CD14-positive monocyte (primary cell): Measurements from ENCODE around the gene HCAR1. TPM values are rescaled to one million over a fixed set of nuclear protein-coding genes. Genes with fewer than 3 reads are reported as not detected.

Experiments used
- DNase-seq, 3 donors: peaks; one replicate each; pipeline ENCODE4 v3.0.0-alpha.2; 2011 to 2022
- H2AFZ ChIP-seq: 2 replicates; pipeline ENCODE4 v1.6.0; 2012; ENCODE audit warnings: mild to moderate bottlenecking, low read depth, low read length, inconsistent platforms; ENCODE audit not compliant: insufficient read depth, poor library complexity, severe bottlenecking
- H3K27ac ChIP-seq, 2 donors: 1 replicate in 1 of 2; 2 replicates in 1 of 2; pipeline ENCODE4 v1.5.1; 2012 to 2013; ENCODE audit warnings: low read length in 2 of 2, control low read depth in 1 of 2, inconsistent platforms in 1 of 2, low read depth in 1 of 2, mild to moderate bottlenecking in 1 of 2
- H3K27me3 ChIP-seq, 2 donors: one replicate each; pipeline versions ENCODE4 v1.6.0 to v1.6.1; 2011 to 2013; ENCODE audit warnings: low read length in 2 of 2; ENCODE audit not compliant: control insufficient read depth in 2 of 2, insufficient read depth in 2 of 2
- H3K36me3 ChIP-seq, 2 donors: replicated peaks in 1 of 2; 1 replicate in 1 of 2; 2 replicates in 1 of 2; pipeline versions ENCODE4 v1.5.1 to v1.6.1; 2012 to 2013; ENCODE audit warnings: low read length in 2 of 2, control low read depth in 1 of 2, inconsistent platforms in 1 of 2, mild to moderate bottlenecking in 1 of 2; ENCODE audit not compliant: insufficient read depth in 2 of 2, control insufficient read depth in 1 of 2
- H3K4me1 ChIP-seq, 2 donors: 1 replicate in 1 of 2; 2 replicates in 1 of 2; pipeline versions ENCODE4 v1.5.1 to v1.6.1; 2012 to 2013; ENCODE audit warnings: low read length in 2 of 2, control low read depth in 1 of 2, inconsistent platforms in 1 of 2, mild to moderate bottlenecking in 1 of 2, moderate library complexity in 1 of 2; ENCODE audit not compliant: insufficient read depth in 2 of 2, control insufficient read depth in 1 of 2
- H3K4me2 ChIP-seq: replicated peaks from 2 replicates; pipeline ENCODE3; 2012; ENCODE audit warnings: low read length, moderate library complexity, mild to moderate bottlenecking; ENCODE audit not compliant: poor library complexity, severe bottlenecking; ENCODE audit errors: extremely low read depth
- H3K4me3 ChIP-seq, 3 experiments: fragments of 200-600 bp in 1 of 3; sonication (generic) in 1 of 3; replicated peaks in 1 of 3; 1 replicate in 2 of 3; 2 replicates in 1 of 3; pipeline ENCODE4 v1.5.1; 2011 to 2013; ENCODE audit warnings: low read length in 3 of 3, mild to moderate bottlenecking in 3 of 3, control low read depth in 2 of 3, low read depth in 2 of 3, inconsistent platforms in 1 of 3, moderate library complexity in 1 of 3
- H3K79me2 ChIP-seq: 2 replicates; pipeline ENCODE4 v1.6.0; 2012; ENCODE audit warnings: mild to moderate bottlenecking, control low read depth, inconsistent platforms, low read length, moderate library complexity; ENCODE audit not compliant: insufficient read depth
- H3K9ac ChIP-seq: 2 replicates; pipeline ENCODE4 v1.6.0; 2017; ENCODE audit warnings: low read length, mild to moderate bottlenecking; ENCODE audit not compliant: insufficient read depth, poor library complexity, severe bottlenecking
- H3K9me3 ChIP-seq, 2 donors: replicated peaks in 1 of 2; 1 replicate in 1 of 2; 2 replicates in 1 of 2; pipeline versions ENCODE4 v1.5.1 to v1.6.1; 2012 to 2013; ENCODE audit warnings: low read length in 2 of 2, control low read depth in 1 of 2; ENCODE audit not compliant: control insufficient read depth in 1 of 2, insufficient read depth in 1 of 2
- H4K20me1 ChIP-seq: 2 replicates; pipeline ENCODE4 v1.6.0; 2012; ENCODE audit warnings: mild to moderate bottlenecking, low read length, control low read depth, moderate library complexity; ENCODE audit not compliant: insufficient read depth
- H3K27ac Mint-ChIP-seq, 7 donors: one replicate each; pipeline ENCODE4 v1.8.0; 2020; ENCODE audit warnings: mild to moderate bottlenecking in 7 of 7, mixed read lengths in 7 of 7, moderate library complexity in 6 of 7, inconsistent platforms in 2 of 7
- H3K27me3 Mint-ChIP-seq, 3 donors: one replicate each; pipeline ENCODE4 v1.8.0; 2021 to 2022; ENCODE audit warnings: low read depth in 3 of 3, mild to moderate bottlenecking in 3 of 3, mixed read lengths in 3 of 3, moderate library complexity in 3 of 3, inconsistent platforms in 1 of 3
- H3K36me3 Mint-ChIP-seq, 2 donors: one replicate each; pipeline ENCODE4 v1.8.0; 2020; ENCODE audit warnings: mixed read lengths in 2 of 2, inconsistent platforms in 1 of 2, mild to moderate bottlenecking in 1 of 2
- H3K4me1 Mint-ChIP-seq: one replicate; pipeline ENCODE4 v1.8.0; 2020; ENCODE audit warnings: mild to moderate bottlenecking, mixed read lengths
- H3K4me3 Mint-ChIP-seq, 2 donors: one replicate each; pipeline ENCODE4 v1.8.0; 2020; ENCODE audit warnings: mild to moderate bottlenecking in 2 of 2, mixed read lengths in 2 of 2, moderate library complexity in 1 of 2
- H3K9me3 Mint-ChIP-seq, 7 donors: one replicate each; pipeline ENCODE4 v1.8.0; 2020 to 2022; ENCODE audit warnings: mixed read lengths in 7 of 7, mild to moderate bottlenecking in 6 of 7, moderate library complexity in 6 of 7, inconsistent platforms in 2 of 7
- WGBS: methylation state at CpG from one replicate; pipeline ENCODE4 v1.1.5; 2013; ENCODE audit warnings: missing lambda C conversion rate; ENCODE audit not compliant: insufficient coverage; 5-methylcytosine and 5-hydroxymethylcytosine counted together
- intact Hi-C, 2 donors: fragments of 100-400 bp; cut with micrococcal nuclease; formaldehyde crosslinking; loops; one replicate each; pipeline versions ENCODE4 v1.15.0 to v1.15.1; 2023
- polyA plus RNA-seq, 3 donors: library from polyadenylated mRNA; depleted of rRNA in 1 of 3; unstranded in 2 of 3; stranded (reverse) in 1 of 3; fragments of 300-500 nt in 2 of 3; fragments of >200 nt in 1 of 3; fragmentation: Illumina TruSeq in 2 of 3; gene quantifications; 1 replicate in 2 of 3; 2 replicates in 1 of 3; pipeline ENCODE4 v1.2.3, GENCODE V29; 2012 to 2021
- TF ChIP-seq, protein P1 (sequence below): fragments of 200-600 bp; IDR thresholded peaks from one replicate; pipeline ENCODE4 v1.8.0; 2022; ENCODE audit warnings: antibody characterized with exemption, mild to moderate bottlenecking

The HCAR1 gene
- polyA plus RNA-seq, 3 donors = not detected

DNA sequence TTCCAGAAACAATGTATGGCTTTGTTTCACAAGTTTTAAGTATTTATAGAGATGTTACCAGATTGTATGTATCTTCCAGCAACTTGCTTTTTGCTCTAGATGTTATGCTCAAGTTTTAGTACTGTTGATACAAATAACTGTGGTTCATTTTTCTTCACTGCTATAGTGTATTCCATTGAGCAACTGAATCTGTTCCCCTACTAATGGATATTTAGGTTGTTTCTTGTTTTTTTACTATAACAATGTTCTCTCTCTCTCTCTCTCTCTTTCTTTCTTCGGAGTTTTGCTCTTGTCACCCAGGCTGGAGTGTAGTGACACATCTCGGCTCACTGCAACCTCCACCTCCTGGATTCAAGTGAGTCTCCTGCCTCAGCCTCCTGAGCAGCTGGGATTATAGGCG, 44.1 kb downstream of the HCAR1 start:
- no CpG with 5 or more reads among the region's 3 CpGs for WGBS

GRCh38 chr12:122684297-122684813, 46.3 kb downstream of the HCAR1 start:
- H3K4me1 Mint-ChIP-seq = peaks cover 32% of the 10 kb centered on the region
- no peak overlapping the region for H3K4me3 Mint-ChIP-seq
- Histone ChIP-seq H3K27ac (no peak overlapping the region), H3K4me3 (no peak overlapping the region), H3K36me3 (no peaks in the 10 kb centered on the region), H3K9ac (no peak overlapping the region), H2AFZ (no peak overlapping the region), H3K27me3 (peaks cover 0 to 2% of the 10 kb centered on the region in 2 donors), H3K9me3 (no peaks in the 10 kb centered on the region), H3K4me2 (no peak overlapping the region), H3K4me1 (peaks cover 33 to 36% of the 10 kb centered on the region in 2 donors), H4K20me1 (no peaks in the 10 kb centered on the region), H3K79me2 (no peaks in the 10 kb centered on the region)
- H3K36me3 Mint-ChIP-seq = no peaks in the 10 kb centered on the region
- peaks cover 0 to 16% (median 8%) of the 10 kb centered on the region in 3 donors for H3K27me3 Mint-ChIP-seq
- intact Hi-C loops = loop anchor here (5.0 to 10.0 kb wide), 3 partner anchors 42 to 50 kb away; partner anchors contain the start of gene HCAR1 (in 1 of the 2)
- DNase-seq = no peak
- WGBS = 93% methylated on average over 4 of the region's 5 CpGs
- H3K9me3 Mint-ChIP-seq = peaks cover 0 to 3% (median 0%) of the 10 kb centered on the region in 7 donors
- peak overlapping the region in 1 of 7 donors; percentile 0 for H3K27ac Mint-ChIP-seq
- TF ChIP-seq, protein P1, sequence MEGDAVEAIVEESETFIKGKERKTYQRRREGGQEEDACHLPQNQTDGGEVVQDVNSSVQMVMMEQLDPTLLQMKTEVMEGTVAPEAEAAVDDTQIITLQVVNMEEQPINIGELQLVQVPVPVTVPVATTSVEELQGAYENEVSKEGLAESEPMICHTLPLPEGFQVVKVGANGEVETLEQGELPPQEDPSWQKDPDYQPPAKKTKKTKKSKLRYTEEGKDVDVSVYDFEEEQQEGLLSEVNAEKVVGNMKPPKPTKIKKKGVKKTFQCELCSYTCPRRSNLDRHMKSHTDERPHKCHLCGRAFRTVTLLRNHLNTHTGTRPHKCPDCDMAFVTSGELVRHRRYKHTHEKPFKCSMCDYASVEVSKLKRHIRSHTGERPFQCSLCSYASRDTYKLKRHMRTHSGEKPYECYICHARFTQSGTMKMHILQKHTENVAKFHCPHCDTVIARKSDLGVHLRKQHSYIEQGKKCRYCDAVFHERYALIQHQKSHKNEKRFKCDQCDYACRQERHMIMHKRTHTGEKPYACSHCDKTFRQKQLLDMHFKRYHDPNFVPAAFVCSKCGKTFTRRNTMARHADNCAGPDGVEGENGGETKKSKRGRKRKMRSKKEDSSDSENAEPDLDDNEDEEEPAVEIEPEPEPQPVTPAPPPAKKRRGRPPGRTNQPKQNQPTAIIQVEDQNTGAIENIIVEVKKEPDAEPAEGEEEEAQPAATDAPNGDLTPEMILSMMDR = no peak

More for the DNA sequence above, 44.1 kb downstream of the HCAR1 start:
- no peak overlapping the region for H3K27ac ChIP-seq
- H3K4me1 Mint-ChIP-seq = peaks cover 20% of the 10 kb centered on the region
- no peaks in the 10 kb centered on the region for H3K36me3 ChIP-seq
- no peaks in the 10 kb centered on the region for H4K20me1 ChIP-seq
- intact Hi-C loops = loop anchor here in 1 of 2 donors (10.0 kb wide), 2 partner anchors 48 to 52 kb away; partner anchors contain the start of gene HCAR1
- peaks cover 12 to 14% of the 10 kb centered on the region in 2 donors for H3K4me1 ChIP-seq
- peaks cover 0 to 2% of the 10 kb centered on the region in 2 donors for H3K27me3 ChIP-seq
- DNase-seq = no peak
- peaks cover 0 to 13% (median 5%) of the 10 kb centered on the region in 3 donors for H3K27me3 Mint-ChIP-seq
- H3K9ac ChIP-seq = no peak overlapping the region
- H3K9me3 ChIP-seq = no peaks in the 10 kb centered on the region
- H3K36me3 Mint-ChIP-seq = no peaks in the 10 kb centered on the region
- no peaks in the 10 kb centered on the region for H3K79me2 ChIP-seq
- no peak overlapping the region for H3K4me3 ChIP-seq
- H3K27ac Mint-ChIP-seq = no peak overlapping the region
- TF ChIP-seq, protein P1 = no peak
- H3K9me3 Mint-ChIP-seq = no peaks in the 10 kb centered on the region
- peak overlapping the region in 1 of 2 donors; percentile 29 for H3K4me3 Mint-ChIP-seq
- H3K4me2 ChIP-seq = no peak overlapping the region
- no peak overlapping the region for H2AFZ ChIP-seq
